ENCODE data around the gene TAS2R13.

Gene TAS2R13

GRCh38 chr12:10909462-10909861 lies at the start of gene TAS2R13:
Gene TAS2R13, minus strand, starts transcription at chr12:10909562. Its CDS starts 264 bp downstream, at chr12:10909298.
- no peak for DNase-seq

GRCh38 chr12:10957741-10958140 lies 48.4 kb upstream of the TAS2R13 start:
- DNase-seq: no peak

- DNase-seq: no peak
Measured at GRCh38 chr12:10956085-10956484, 46.7 kb upstream of the TAS2R13 start.

- no peak for DNase-seq
Measured at GRCh38 chr12:10952645-10953044, 43.3 kb upstream of the TAS2R13 start.

GRCh38 chr12:10943167-10943566 lies 33.8 kb upstream of the TAS2R13 start:
- DNase-seq: no peak

GRCh38 chr12:10941916-10942607 lies 32.7 kb upstream of the TAS2R13 start:
- no peak for DNase-seq

- DNase-seq: no peak
Measured at GRCh38 chr12:10941369-10941768, 32.0 kb upstream of the TAS2R13 start.

- no peak for DNase-seq
Measured at GRCh38 chr12:10940389-10940788, 31.0 kb upstream of the TAS2R13 start.

GRCh38 chr12:10939163-10939562 lies 29.8 kb upstream of the TAS2R13 start, which contains the start of gene TAS2R14:
Gene TAS2R14, minus strand, starts transcription at chr12:10939263. Its CDS starts 56 bp downstream, at chr12:10939207.
- DNase-seq: no peak

GRCh38 chr12:10936506-10936905 lies 27.1 kb upstream of the TAS2R13 start:
- DNase-seq: no peak

- no peak for DNase-seq
Measured at GRCh38 chr12:10928746-10929286, 19.5 kb upstream of the TAS2R13 start, which contains the start of gene PRH2. Gene PRH2, plus strand, starts transcription at chr12:10929236. Its CDS starts 38 bp downstream, at chr12:10929274.

GRCh38 chr12:10926269-10926668 lies 16.9 kb upstream of the TAS2R13 start:
- DNase-seq: no peak

- DNase-seq: no peak
Measured at GRCh38 chr12:10919809-10920208, 10.4 kb upstream of the TAS2R13 start.

GRCh38 chr12:10910380-10910779 lies 1.0 kb upstream of the TAS2R13 start:
- no peak for DNase-seq

GRCh38 chr12:10904686-10905085 lies 4.7 kb downstream of the TAS2R13 start:
- DNase-seq: no peak

GRCh38 chr12:10901427-10901826 lies 7.9 kb downstream of the TAS2R13 start:
- no peak for DNase-seq

GRCh38 chr12:10900972-10901371 lies 8.4 kb downstream of the TAS2R13 start:
- DNase-seq: no peak

GRCh38 chr12:10900530-10900929 lies 8.8 kb downstream of the TAS2R13 start:
- DNase-seq: no peak

GRCh38 chr12:10896854-10897253 lies 12.5 kb downstream of the TAS2R13 start:
- no peak for DNase-seq

- no peak for DNase-seq
Measured at GRCh38 chr12:10891937-10892336, 17.4 kb downstream of the TAS2R13 start.

GRCh38 chr12:10889226-10889625 lies 20.1 kb downstream of the TAS2R13 start:
- DNase-seq: no peak

- no peak for DNase-seq
Measured at GRCh38 chr12:10884086-10884725, 25.2 kb downstream of the TAS2R13 start, which contains the start of gene PRH1. Gene PRH1, minus strand, starts transcription at chr12:10884255. Its CDS starts 38 bp downstream, at chr12:10884217.

GRCh38 chr12:10873378-10873777 lies 36.0 kb downstream of the TAS2R13 start:
- no peak for DNase-seq

- DNase-seq: no peak
Measured at GRCh38 chr12:10867381-10867780, 42.0 kb downstream of the TAS2R13 start.
